ENCODE data around the gene CASP5. TPM values are rescaled to one million over a fixed set of nuclear protein-coding genes. Genes with fewer than 3 reads are reported as not detected.
"Not testable (repeated sequence)": the region's sequence is repeated elsewhere in the genome, so short reads cannot be mapped to it uniquely, and the experiment has no call there.

CASP5 gene
- 1 to 10 TPM in 1 of 5 donors, not detected in 4; 4.3 TPM for total RNA-seq
- polyA plus RNA-seq: under 1 TPM in 2 of 3 donors, not detected in 1; 0.45 to 0.81 TPM
- long read RNA-seq, donor 1: 0 reads
- long read RNA-seq, donor 2: 0 reads
- long read RNA-seq, donor 3: 0 reads
- long read RNA-seq, donor 4: 0 reads
- long read RNA-seq, donor 5: 0 reads
- long read RNA-seq, donor 6: 0 reads
- long read RNA-seq, donor 7: 0 reads
- long read RNA-seq, donor 8: 0 reads
- long read RNA-seq, donor 9: 0 reads
- long read RNA-seq, donor 10: 0 reads

DNA sequence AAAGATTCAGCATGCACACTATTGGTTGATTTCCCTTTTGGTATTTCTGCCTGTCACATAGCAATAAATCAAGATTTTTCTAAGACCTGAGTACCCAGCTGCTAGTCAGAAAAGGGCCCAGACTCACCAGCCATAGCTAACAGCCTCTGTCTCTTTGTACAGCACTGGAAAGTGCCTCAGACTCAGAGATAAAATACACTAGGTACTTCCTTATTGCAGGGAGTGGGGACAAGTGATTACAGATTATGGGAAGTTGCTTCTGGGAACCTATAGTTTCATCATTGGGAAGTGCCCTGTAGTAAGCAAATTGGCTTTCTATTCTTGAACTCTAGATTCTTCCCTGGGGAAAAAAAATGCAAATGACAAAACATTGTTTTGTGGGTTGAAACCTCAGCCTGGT is at the start of gene CASP5:
TSS of gene CASP5 (minus strand) at position 166 of the 400 bp plus-strand sequence. CDS start at position 134, 32 bp downstream.
- peak within 1 kb of the TSS in 1 of 5 donors; percentile 9 for H3K27ac ChIP-seq
- no peaks in the 10 kb centered on the region for H3K9me3 ChIP-seq
- peaks cover 0 to 33% (median 20%) of the 10 kb centered on the region in 4 donors for H3K36me3 ChIP-seq
- H3K4me3 ChIP-seq: no peak within 1 kb of the TSS
- peaks cover 0 to 12% (median 0%) of the 10 kb centered on the region in 4 donors for H3K4me1 ChIP-seq
- no peaks in the 10 kb centered on the region for H3K27me3 ChIP-seq
- TF ChIP-seq POLR2AphosphoS5 (IDR thresholded peaks at IDR 0.05): no peak
- no peak for TF ChIP-seq POLR2A (IDR thresholded peaks at IDR 0.05)
- TF ChIP-seq CTCF (IDR thresholded peaks at IDR 0.05): no peak
- TF ChIP-seq EP300 (IDR thresholded peaks at IDR 0.05): no peak
- intact Hi-C loops (cut with DNase I; ENCODE audit: low total_unique reads): no loop called here
- peak in 1 of 2 donors; percentile 23 for DNase-seq

DNA sequence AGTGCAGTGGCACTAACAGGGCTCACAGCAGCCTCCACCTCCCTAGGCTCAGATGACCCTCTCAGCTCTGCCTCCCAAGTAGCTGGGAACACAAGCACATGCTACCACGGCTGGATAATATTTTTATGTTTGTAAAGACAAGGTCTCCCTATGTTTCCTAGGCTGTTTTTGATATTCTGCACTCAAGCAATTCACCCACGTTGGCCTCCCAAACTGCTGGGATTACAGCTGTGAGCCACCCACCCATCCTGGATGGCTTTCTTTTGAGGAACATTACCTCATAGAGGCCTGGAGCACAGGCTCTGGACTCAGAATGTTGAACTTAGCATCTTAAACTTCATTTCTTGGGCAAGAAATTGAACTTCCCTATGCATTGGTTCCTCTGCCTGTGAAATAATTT is 49.1 kb upstream of the CASP5 start:
- H3K9me3 ChIP-seq; H3K27me3 ChIP-seq; H3K4me1 ChIP-seq; H3K4me3 ChIP-seq; H3K36me3 ChIP-seq; DNase-seq; intact Hi-C loops (cut with DNase I; ENCODE audit: low total_unique reads); H3K27ac ChIP-seq: not testable (repeated sequence)
- 79 to 97% (median 84%) methylated on average over 1 to 2 of the region's 2 CpGs; no CpG with 5 or more reads in 1 of the 5 donors for WGBS, 5 donors

DNA sequence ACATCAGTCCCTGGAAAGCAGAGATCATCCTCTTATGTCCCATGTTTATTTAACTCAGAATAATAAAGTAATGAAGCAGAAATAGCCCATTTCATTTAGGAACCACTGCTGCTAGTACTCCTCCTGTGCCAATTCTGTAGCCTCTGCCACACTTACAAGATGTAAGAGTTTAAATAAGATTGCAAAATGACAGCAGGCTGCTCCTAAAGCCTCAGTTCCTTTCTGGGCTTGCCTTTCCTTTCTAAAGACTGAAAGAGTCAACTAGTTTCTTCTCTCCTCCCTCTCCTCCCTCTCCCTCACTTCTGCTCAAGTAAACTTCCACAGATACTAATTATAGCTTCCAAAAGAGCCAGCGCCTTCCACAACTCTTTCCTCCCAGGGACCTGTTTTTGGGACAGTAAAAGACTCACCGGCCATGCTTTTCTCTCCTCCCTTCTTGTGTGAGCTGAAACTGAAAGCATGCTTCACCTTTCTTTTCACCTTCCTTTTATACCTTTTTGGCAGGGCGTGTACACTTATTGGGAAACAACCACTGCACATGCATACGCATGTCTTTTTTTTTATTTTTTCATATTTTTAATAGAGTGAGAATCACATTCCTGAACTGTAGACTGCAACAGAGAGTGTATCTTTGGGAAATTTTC is 48.2 kb upstream of the CASP5 start:
- H3K27me3 ChIP-seq: no peaks in the 10 kb centered on the region
- TF ChIP-seq POLR2AphosphoS5 (IDR thresholded peaks at IDR 0.05): no peak
- WGBS, 5 donors: 55 to 75% (median 70%) methylated on average over 4 of the region's 4 CpGs
- no peak overlapping the region for H3K4me3 ChIP-seq
- DNase-seq: no peak
- intact Hi-C loops (cut with DNase I; ENCODE audit: low total_unique reads): no loop called here
- no peaks in the 10 kb centered on the region for H3K36me3 ChIP-seq
- H3K9me3 ChIP-seq: no peaks in the 10 kb centered on the region
- no peak overlapping the region for H3K27ac ChIP-seq
- H3K4me1 ChIP-seq: no peaks in the 10 kb centered on the region

GRCh38 chr11:105070306-105070705 is 47.3 kb upstream of the CASP5 start:
- H3K36me3 ChIP-seq: no peaks in the 10 kb centered on the region

DNA sequence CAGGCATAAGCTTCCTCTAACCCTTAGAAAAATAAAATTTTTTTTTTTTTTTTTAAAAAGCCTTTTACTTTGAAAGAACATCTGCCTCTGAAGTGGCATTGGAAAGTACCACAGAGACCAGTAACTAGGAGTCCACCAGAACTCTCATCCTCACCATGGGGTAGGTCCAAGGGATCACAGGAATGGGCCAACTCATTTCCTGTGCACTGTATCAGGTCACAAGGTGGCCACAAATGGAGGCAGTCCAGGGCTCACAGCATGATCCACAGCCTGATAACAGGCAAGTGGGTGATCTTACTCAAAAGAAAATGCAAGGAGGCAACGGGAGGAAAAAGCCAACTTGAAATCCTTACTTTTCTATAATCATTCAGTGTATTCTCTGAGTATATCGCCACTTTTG is 46.8 kb upstream of the CASP5 start:
- DNase-seq; H3K27me3 ChIP-seq; H3K4me3 ChIP-seq; H3K27ac ChIP-seq; H3K4me1 ChIP-seq; H3K9me3 ChIP-seq; intact Hi-C loops (cut with DNase I; ENCODE audit: low total_unique reads); H3K36me3 ChIP-seq: not testable (repeated sequence)
- 0 to 99% (median 91%) methylated on average over 1 to 2 of the region's 2 CpGs for WGBS, 5 donors

More at GRCh38 chr11:105070306-105070705, 47.3 kb upstream of the CASP5 start:
- TF ChIP-seq POLR2AphosphoS5 (IDR thresholded peaks at IDR 0.05) (no peak), POLR2A (IDR thresholded peaks at IDR 0.05) (no peak), CTCF (IDR thresholded peaks at IDR 0.05) (no peak), EP300 (IDR thresholded peaks at IDR 0.05) (no peak)
- Histone ChIP-seq H3K27ac (no peak overlapping the region), H3K4me1 (no peaks in the 10 kb centered on the region), H3K27me3 (no peaks in the 10 kb centered on the region), H3K9me3 (no peaks in the 10 kb centered on the region), H3K4me3 (no peak overlapping the region)
- WGBS, 5 donors: 85 to 95% (median 90%) methylated on average over 4 of the region's 4 CpGs
- intact Hi-C loops (cut with DNase I; ENCODE audit: low total_unique reads): no loop called here
- DNase-seq: no peak

GRCh38 chr11:105063245-105063941 is 40.4 kb upstream of the CASP5 start:
- H3K27me3 ChIP-seq; H3K27ac ChIP-seq; H3K4me1 ChIP-seq; H3K9me3 ChIP-seq; H3K36me3 ChIP-seq; intact Hi-C loops (cut with DNase I; ENCODE audit: low total_unique reads); H3K4me3 ChIP-seq: not testable (repeated sequence)
- 61 to 71% (median 64%) methylated on average over 9 of the region's 9 CpGs for WGBS, 5 donors
- DNase-seq: peak in 1 of 2 donors; percentile 30
